Gastrocnemius medialis (tissue), 4 donors: ENCODE data around the gene PCDH9.

Source experiments
- CTCF ChIP-seq, 5 experiments: fragments of 450-650 bp in 3 of 5; fragments of 200-600 bp in 2 of 5; sonication (generic) in 2 of 5; IDR thresholded peaks in 4 of 5; conservative IDR thresholded peaks in 1 of 5; 1 replicate in 4 of 5; 2 replicates in 1 of 5; pipeline ENCODE4 v1.5.1; 2016 to 2019; ENCODE audit warnings: antibody characterized with exemption in 5 of 5, mild to moderate bottlenecking in 3 of 5, moderate library complexity in 3 of 5
- POLR2A ChIP-seq, 2 donors: fragments of 450-650 bp; IDR thresholded peaks; one replicate each; pipeline ENCODE4 v1.6.1; 2017; ENCODE audit warnings: antibody characterized with exemption in 2 of 2, mild to moderate bottlenecking in 2 of 2, moderate library complexity in 2 of 2

DNA sequence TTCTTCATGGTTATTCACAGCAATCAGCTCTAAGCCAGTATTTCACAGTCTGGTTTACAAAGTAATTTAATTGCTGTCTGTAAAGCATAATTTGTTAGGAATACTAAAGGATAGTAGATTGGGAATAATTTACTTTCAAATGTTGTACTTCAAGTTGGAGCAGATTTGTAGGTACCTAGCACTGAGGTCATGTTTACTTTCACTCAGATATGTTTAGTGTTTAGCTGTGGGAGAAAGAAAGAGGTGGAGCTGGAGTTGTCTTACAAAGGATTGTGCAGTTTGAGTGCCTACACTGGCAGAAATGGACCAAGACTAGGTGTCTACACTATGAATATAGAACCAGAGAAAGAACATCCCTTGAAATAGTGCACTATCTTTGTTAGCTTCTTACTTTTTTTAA, 464.6 kb downstream of the PCDH9 start:
- TF ChIP-seq CTCF (IDR thresholded peaks at IDR 0.05 in 4 of 5, conservative IDR thresholded peaks at IDR 0.05 in 1 of 5) (no peak), POLR2A (IDR thresholded peaks at IDR 0.05) (no peak)
